Stimulated activated CD8-positive, alpha-beta memory T cell treated with anti-CD3 and anti-CD28 coated beads, Interleukin-12 subunit alpha, Interleukin-12 subunit beta, amount 100 ng/mL, for 1 hour (primary cell): ENCODE measurements around the gene TOB1.

Experiments used
- DNase-seq: peaks from one replicate; pipeline ENCODE4 v3.0.0-alpha.2; 2020; ENCODE audit warnings: low read depth

The TOB1 gene

GRCh38 chr17:50832267-50832863, 33.8 kb downstream of the TOB1 start:
- DNase-seq, result no peak

GRCh38 chr17:50831471-50831928, 34.7 kb downstream of the TOB1 start:
- no peak for DNase-seq

DNA sequence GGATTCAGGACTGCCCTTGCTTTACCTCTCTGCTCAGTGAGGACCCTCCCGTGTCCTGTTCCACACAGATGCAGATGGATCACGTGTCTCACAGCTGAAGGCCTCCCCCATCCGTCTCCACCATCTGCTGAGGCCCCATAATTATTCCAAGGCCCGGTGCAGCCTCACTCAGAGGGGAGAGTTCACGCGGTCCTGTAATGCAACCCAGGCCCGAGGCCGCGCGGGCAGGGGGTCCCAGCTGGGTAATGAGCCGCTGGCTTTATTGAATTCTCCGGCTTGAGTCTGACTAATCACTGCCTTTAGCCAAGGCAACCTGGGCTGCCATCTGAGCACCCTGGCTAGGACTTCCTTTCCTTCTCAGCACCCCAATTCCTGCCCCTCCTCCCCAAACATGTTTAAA, 35.2 kb downstream of the TOB1 start:
- DNase-seq, result no peak

DNA sequence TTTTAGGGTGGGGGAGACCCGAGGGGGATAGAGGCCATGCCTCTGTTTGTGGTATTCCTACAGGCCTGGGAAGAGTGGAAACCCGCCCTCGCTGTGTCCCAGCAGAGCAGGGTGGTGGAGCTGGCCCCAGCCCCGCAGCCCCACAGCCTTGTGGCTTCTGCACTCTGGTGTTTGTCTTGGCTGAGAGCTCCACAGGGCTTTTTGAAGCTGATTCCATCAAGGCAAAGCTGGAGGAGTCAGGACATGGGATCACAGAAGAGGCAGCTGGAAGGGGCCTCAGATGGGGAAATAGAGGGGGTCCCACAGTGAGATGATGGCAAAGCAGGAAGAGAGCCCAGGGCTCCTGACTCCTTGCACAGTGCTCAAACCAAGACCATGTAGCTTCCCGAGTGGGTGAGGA, 35.8 kb downstream of the TOB1 start:
- DNase-seq, result no peak

- DNase-seq, result no peak
Measured at GRCh38 chr17:50829332-50829731, 36.8 kb downstream of the TOB1 start.

DNA sequence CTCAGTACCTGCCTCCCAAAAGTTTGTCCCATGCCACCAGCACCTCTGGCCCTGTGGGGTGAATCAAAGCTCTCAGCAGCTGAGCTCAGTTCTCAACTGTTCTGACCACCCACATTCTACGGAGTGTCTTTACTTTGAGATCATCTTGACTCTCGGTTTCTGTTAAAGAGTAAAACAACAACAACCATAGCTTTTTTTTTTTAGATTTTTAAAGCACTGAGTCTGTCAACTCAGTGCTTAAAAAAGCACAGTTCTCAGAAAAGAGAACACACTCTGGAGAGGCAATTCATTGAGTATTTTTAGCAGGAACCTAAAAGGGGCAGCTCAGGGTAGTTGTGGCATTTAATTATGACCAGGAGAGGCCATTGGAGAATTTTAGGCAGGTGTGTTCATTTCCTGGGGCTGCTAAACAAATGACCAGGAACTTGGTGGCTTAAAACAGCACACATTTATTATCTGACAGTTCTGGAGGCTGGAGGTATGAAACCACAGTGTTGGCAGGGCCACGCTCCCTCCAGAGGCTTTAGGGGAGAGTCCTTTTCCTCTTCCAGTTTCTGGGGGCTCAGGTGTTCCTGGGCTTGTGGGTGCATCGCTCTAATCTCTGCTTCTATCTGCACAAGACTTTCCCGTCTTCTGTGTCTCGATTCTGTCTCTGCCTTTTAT, 37.5 kb downstream of the TOB1 start:
- DNase-seq, result no peak

DNA sequence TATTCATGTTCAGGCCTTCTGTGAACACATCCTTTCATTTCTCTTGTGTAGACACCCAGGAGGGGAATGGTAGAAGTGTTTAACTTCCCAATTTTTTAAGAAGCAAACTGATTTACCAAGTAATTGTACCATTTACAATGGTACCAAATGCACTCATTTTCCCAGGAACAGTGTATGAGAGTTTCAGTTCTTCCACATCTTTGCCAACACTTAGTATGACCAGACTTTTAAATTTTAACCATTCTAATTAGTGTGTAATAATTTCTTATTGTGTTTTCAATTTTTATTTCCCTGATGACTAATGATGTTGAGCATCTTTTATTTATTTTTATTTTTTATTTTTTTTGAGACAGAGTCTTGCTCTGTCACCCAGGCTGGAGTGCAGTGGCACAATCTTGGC, 41.0 kb downstream of the TOB1 start:
- no peak for DNase-seq

- no peak for DNase-seq
Measured at GRCh38 chr17:50824429-50824828, 41.7 kb downstream of the TOB1 start.

DNA sequence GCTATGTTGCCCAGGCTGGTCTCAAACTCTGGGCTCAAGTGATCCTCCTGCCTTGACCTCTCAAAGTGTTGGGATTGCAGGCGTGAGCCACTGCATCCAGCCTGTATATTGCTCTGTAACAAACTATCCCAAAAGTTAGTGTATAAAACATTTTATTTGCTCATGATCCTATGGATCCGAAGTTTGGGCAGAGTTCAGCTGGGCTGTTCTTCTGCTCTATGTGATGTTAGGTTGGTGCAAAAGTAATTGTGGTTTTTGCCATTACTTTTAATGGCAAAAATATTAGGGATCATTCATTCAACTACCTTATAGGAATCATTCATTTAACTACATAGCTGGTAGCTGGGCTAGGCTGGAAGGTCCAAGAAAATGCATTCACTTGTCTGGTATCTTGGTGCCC, 43.6 kb downstream of the TOB1 start:
- DNase-seq, result no peak

- DNase-seq, result no peak
Measured at GRCh38 chr17:50820651-50821050, 45.5 kb downstream of the TOB1 start.

DNA sequence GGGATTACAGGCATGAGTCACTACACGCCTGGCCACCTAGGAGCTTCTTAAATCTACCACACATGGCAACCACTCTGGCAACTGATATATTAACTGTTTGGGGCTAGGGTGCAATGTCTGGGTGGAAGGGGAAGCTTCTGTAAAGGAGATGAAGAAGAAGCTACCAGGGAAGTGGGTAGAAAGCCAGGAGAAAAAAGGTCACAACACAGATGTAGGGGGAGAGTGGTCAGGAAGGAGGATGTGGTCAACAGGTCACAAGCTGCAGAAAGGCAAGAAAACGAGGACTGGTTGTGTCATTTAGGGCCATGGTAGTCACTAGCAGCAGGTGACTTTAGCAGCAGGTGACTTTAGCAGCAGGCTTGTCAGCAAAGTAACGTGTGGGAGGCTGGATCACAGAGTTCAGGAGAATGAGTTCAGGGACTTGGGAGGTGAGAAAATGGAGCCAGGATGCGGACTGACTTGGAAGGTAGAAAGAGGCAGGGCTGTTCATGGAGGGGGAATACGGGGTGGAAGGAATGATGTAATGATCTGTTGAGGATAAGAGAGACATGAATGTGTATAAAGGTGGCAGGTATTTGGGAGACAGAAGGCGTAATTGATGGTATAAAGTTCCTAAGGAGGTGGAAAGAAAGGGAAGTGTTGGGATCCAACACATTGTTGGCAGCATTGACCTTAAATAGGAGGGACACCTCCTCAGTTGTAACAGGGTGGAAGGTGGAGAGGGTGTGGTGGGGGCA, 47.1 kb downstream of the TOB1 start:
- no peak for DNase-seq

GRCh38 chr17:50818261-50818660, 47.9 kb downstream of the TOB1 start:
- no peak for DNase-seq

GRCh38 chr17:50817838-50818237, 48.3 kb downstream of the TOB1 start:
- no peak for DNase-seq

DNA sequence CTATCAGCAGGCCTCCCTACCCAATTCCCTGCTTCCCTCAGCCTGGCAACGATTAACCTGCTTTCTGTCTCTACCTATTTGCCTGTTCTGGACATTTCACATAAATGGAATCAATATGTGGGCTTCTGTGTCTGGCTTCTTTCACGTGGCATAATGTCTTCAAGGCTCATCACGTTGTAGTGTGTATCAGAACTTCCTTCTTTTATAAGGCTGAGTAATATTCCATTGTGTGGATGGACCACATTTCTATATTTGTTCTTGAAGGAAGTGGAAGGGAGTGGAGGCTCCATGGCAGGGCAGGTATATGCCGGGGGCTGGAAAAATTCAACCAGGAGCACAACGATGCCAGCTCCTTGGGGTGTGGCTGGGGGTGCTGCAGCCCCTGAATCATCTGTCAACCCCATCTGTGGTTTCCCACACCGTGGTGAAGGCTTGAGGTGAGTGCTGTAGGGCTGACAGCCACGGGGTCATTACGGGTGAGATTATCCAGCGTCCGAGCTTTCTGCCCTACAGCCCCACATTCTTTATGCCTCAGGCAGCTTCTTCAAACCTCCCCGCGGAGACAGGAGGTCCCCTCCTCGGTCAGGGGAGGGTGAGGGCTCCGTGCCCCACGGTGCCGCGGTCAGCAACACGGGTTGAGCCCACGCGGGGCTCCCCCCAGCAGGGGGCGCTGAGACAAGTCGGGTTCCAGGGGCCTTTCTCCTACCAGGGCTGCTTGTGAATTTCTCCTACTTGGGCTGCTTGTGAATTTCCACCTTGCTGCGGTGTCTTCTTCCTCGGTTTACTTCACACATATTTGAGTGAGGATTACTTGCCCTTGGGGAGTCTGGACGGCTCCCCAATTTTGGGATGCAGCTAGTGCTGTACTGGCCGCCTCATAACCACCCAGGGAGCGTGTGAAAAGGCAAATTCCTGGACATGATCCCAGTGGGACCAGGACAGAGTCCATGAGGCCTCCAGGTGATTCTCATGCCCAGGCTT, 49.1 kb downstream of the TOB1 start:
- peak; percentile 47 for DNase-seq

DNA sequence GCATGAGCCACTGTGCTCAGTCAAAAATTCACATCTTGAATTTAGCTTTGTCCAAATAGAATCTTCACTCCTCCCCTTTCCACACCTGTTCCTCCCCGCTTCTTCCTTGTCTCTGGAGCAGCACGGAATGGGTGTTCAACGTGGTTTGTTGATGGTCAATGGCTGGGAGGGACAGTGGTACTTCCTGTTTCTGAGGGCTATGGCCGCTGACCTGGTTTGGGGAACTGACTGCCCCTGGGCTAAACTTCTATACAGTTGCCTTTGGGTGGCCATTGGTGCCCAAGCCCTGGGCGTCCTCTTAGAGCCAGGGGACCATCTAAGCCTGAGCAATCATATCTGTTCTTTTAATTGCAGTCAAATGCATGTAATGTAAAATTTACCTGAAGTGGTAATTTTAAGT, 49.9 kb downstream of the TOB1 start:
- DNase-seq, result no peak

GRCh38 chr17:50815400-50815799, 50.8 kb downstream of the TOB1 start:
- no peak for DNase-seq

GRCh38 chr17:50813583-50813982, 52.6 kb downstream of the TOB1 start:
- DNase-seq, result no peak
